HEK293T (cell line): Measurements from ENCODE around the gene B3GAT2.

ENCODE experiments used
- CTBP1 ChIP-seq: fragments of 450-650 bp; IDR thresholded peaks from 2 replicates; pipeline ENCODE4 v1.6.1; 2016; ENCODE audit warnings: borderline replicate concordance
- LEF1 ChIP-seq: fragments of 450-650 bp; IDR thresholded peaks from 2 replicates; pipeline ENCODE4 v1.6.1; 2017; ENCODE audit warnings: mild to moderate bottlenecking, borderline replicate concordance
- PKNOX1 ChIP-seq: fragments of 450-650 bp; IDR thresholded peaks from 2 replicates; pipeline ENCODE4 v1.6.1; 2016
- SP1 ChIP-seq: fragments of 450-650 bp; IDR thresholded peaks from 2 replicates; pipeline ENCODE4 v1.6.1; 2017
- SUZ12 ChIP-seq: fragments of 450-650 bp; IDR thresholded peaks from 2 replicates; pipeline ENCODE4 v1.6.1; 2016; ENCODE audit warnings: mild to moderate bottlenecking
- TARDBP ChIP-seq: fragments of 450-650 bp; IDR thresholded peaks from 2 replicates; pipeline ENCODE4 v1.6.1; 2016

- TF ChIP-seq TARDBP (no peak), PKNOX1 (no peak), CTBP1 (no peak), LEF1 (no peak), SUZ12 (no peak), SP1 (no peak)
Observed at GRCh38 chr6:70847106-70848084, 109.5 kb downstream of the B3GAT2 start.
